NCI-H748 (cell line): ENCODE measurements around the gene KYNU.
"Not testable (repeated sequence)": the region's sequence is repeated elsewhere in the genome, so short reads cannot be mapped to it uniquely, and the experiment has no call there.

Experiments
- DNase-seq: peaks from one replicate; lab custom pipeline; 2025; ENCODE audit not compliant: unreplicated experiment; lab: John Stamatoyannopoulos, UW

KYNU gene

GRCh38 chr2:142877216-142877838, at the start of gene KYNU:
Gene KYNU, plus strand, starts transcription at chr2:142877664. Its CDS starts 7,704 bp downstream, at chr2:142885368.
- no peak for DNase-seq

- no peak for DNase-seq
Measured at GRCh38 chr2:142834021-142834420, 43.4 kb upstream of the KYNU start.

- DNase-seq, result no peak
Measured at GRCh38 chr2:142840436-142840835, 37.0 kb upstream of the KYNU start.

- no peak for DNase-seq
Measured at GRCh38 chr2:142841788-142842187, 35.7 kb upstream of the KYNU start.

GRCh38 chr2:142842369-142842768, 35.1 kb upstream of the KYNU start:
- no peak for DNase-seq

GRCh38 chr2:142843731-142844130, 33.7 kb upstream of the KYNU start:
- no peak for DNase-seq

GRCh38 chr2:142848023-142848606, 29.3 kb upstream of the KYNU start:
- DNase-seq, result no peak

GRCh38 chr2:142849820-142850219, 27.6 kb upstream of the KYNU start:
- DNase-seq, result no peak

- DNase-seq, result peak; percentile 18
Measured at GRCh38 chr2:142853912-142854311, 23.6 kb upstream of the KYNU start.

GRCh38 chr2:142857256-142858164, 20.0 kb upstream of the KYNU start:
- DNase-seq, result peak; percentile 51

GRCh38 chr2:142858961-142859360, 18.5 kb upstream of the KYNU start:
- no peak for DNase-seq

- DNase-seq, result no peak
Measured at GRCh38 chr2:142862299-142862698, 15.2 kb upstream of the KYNU start.

- peak; percentile 16 for DNase-seq
Measured at GRCh38 chr2:142862847-142863246, 14.6 kb upstream of the KYNU start.

GRCh38 chr2:142863485-142863961, 13.9 kb upstream of the KYNU start:
- DNase-seq, result peak; percentile 73

GRCh38 chr2:142864605-142865004, 12.9 kb upstream of the KYNU start:
- DNase-seq, result not testable (repeated sequence)

GRCh38 chr2:142865924-142866323, 11.5 kb upstream of the KYNU start:
- no peak for DNase-seq

GRCh38 chr2:142866426-142866825, 11.0 kb upstream of the KYNU start:
- DNase-seq, result no peak

GRCh38 chr2:142867136-142867535, 10.3 kb upstream of the KYNU start:
- no peak for DNase-seq

- peak; percentile 14 for DNase-seq
Measured at GRCh38 chr2:142868229-142868762, 9.2 kb upstream of the KYNU start.

GRCh38 chr2:142869065-142869460, 8.4 kb upstream of the KYNU start:
- DNase-seq, result not testable (repeated sequence)

GRCh38 chr2:142869461-142870106, 7.9 kb upstream of the KYNU start:
- no peak for DNase-seq
